Activated CD4-positive, alpha-beta T cell treated with anti-CD3 and anti-CD28 coated beads, Interleukin-2, amount 50 U/mL, for 4 hours (primary cell): ENCODE data around the gene PIP5KL1.

Source experiments
- DNase-seq, 2 experiments: peaks; one replicate each; pipeline ENCODE4 v3.0.0-alpha.2; 2020

PIP5KL1 gene

GRCh38 chr9:127947841-127948710, 17.5 kb upstream of the PIP5KL1 start:
- DNase-seq, result no peak

DNA sequence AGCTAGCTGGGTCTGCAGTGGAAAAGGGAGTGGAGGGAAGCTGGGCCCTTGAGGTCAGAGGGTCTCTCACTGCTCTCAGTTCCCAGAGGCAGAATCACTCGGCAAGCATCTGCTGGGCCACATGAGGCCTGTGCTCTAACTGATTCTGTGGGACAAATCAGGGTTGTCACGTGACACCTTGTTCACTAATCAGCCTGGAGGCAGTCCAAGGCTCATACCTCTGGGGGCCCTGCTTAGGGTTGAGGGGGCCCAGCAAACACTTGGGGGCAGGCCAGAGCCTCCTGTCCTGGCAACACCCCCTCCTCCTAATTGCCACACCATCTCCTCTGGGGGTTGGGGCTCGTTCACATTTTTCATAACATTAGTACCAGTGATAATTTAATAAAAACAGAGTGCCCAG, 16.2 kb upstream of the PIP5KL1 start:
- DNase-seq, result no peak

DNA sequence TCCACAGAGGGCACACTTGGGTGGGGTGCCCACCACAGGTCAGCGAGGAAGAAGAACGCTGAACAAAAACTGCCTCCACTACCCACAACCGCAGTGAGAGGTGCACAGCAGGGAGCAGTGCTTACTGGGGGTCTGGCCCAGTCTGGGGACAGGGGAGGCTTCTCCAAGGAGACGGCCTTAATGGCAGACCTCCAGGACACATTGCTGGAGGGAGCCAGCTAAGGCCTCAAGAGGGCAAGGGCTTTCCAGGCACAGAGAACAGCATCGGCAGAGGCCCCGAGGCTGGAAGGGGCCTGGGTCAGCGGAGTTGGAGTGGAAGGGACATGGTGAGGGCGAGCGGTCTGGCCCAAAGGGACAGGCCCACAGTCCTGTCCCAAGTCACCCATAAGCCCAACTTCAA, 15.4 kb upstream of the PIP5KL1 start:
- no peak for DNase-seq

DNA sequence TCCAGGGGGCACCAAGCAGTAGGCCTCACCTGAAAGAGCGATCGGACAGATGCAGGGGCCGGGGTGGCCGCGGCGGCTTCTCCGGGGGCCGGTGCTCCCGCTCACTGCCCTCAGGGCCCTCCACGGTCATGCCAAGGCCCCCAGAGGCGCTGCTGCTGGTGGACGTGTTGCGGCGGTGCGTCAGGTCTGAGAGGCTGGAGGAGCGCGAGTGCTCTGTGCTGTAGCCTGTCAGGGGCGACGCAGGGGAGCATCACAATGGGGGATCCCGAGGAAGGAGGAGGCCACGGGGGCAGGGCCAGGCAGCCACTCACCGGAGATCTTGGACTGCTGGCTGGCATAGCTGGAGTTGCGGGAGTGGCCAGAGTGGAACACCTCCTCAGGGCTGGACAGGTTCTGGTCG, 14.8 kb upstream of the PIP5KL1 start:
- no peak for DNase-seq

DNA sequence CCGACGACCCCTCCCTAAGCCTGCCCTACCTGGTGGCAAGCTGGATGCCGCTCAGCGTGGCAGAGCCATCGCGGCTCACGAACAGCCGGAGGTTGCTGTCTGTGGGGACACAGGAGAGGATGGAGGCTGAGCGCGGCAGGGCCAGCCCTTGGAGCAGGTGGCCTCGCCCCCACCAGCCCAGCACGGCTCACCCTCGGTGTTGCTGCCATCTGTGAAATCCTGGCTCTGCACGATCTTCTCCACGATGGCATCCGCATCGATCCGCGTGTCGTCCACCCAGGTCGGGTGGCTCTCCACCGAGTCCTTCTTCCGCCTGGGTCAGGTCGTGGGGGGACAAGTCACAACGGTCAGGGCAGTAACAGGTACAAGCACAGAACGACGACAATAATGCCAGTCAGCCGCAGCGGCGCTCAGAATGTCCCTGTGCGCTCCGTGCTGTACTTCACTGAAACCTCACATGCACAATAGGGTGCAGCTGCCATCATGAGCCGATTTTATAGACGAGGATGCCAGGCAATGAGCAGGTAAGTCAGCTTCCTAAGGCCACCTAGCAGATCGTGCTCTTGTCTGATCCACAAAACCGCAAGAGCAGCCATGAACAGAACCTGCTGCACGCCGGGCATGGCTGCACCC, 14.1 kb upstream of the PIP5KL1 start:
- no peak for DNase-seq

GRCh38 chr9:127943731-127944144, 13.2 kb upstream of the PIP5KL1 start:
- peak; percentile 68 to 74 for DNase-seq

GRCh38 chr9:127943011-127943662, 12.6 kb upstream of the PIP5KL1 start:
- DNase-seq, result no peak

DNA sequence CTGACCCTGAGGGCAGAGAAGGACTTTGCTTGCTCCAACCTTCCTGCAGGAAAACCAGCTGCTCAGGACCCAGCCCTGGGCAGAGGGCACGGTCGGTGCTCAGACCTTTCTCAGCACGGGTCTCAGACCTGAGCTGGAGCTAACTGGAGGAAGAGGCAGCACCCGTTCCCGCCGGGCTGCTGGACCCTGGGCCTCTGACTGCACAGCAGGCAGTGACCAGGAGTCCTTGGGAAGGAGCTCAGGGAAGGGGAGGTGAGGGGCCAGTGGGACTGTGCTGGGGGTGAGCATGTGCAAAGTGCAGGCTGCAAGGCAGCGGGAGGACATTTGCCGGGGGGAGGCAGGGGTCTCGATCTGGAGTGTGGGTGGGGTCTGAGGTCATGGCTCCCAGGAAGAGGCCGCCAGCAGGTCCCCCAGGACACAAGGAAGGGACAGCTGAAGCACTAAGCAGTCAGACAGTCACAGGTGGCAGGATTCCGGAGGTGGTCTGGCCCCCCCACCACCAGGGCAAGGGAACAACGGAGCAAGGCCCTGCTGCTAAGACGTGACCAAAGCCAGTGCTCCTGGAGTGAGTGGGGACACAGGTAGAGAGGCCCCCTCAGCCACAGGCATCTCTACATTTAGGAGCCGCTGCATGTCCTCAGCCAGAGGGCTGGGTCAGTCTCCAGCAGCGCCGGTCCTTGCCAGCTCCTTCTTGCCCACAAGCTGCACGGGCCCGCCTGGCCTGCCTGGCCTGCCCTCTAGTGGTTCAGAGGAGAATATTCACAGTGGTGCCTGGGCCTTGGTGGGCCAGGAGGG, 11.8 kb upstream of the PIP5KL1 start:
- DNase-seq, result no peak

- DNase-seq, result no peak
These were observed 11.3 kb upstream of the PIP5KL1 start for GRCh38 chr9:127941961-127942215.

- DNase-seq, result no peak
These were observed 10.7 kb upstream of the PIP5KL1 start for GRCh38 chr9:127941062-127941960.

- no peak for DNase-seq
These were observed 10.0 kb upstream of the PIP5KL1 start for GRCh38 chr9:127940593-127940992.

DNA sequence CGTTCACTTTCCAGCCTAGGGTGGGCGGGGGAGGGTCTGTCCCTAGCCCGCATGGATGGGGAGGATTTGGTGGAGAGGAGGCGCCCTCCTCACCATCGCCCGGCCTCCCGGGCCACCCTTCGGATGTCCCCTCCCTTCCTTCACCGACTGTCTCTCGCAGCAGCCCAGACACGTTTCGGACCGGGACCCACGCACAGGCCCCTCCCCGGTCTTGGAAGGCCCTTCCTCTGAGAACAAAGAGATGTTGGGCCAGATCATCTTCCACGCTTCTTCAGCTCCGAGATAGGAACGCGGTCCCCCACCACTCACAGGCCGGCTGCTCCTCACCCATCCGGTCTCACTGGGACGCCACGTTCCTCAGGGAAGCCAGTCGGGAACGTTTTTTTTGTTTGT, 7.7 kb upstream of the PIP5KL1 start:
- DNase-seq, result no peak

- DNase-seq, result peak; percentile 78 to 79
These were observed 7.1 kb upstream of the PIP5KL1 start, which contains the start of gene DPM2 for GRCh38 chr9:127937388-127938297. Gene DPM2 (minus strand): TSS chr9:127937854. CDS start chr9:127937820, 34 bp downstream.

DNA sequence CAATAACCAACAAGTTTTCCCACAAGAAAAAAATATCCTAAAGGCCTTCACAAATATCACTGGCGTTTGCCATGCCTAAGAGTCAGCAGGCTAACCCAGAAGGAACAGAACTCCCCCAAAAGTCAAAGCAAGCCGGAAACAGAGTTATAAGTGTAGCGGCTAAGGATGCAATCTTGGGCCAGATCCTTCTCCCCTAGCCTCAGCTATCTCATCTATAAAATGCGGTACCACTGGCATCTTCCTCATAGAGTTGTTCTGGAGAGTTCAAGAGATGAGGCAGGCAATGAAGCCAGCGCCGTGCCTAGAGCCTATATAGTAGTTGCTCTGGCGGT, 6.4 kb upstream of the PIP5KL1 start:
- DNase-seq, result no peak

DNA sequence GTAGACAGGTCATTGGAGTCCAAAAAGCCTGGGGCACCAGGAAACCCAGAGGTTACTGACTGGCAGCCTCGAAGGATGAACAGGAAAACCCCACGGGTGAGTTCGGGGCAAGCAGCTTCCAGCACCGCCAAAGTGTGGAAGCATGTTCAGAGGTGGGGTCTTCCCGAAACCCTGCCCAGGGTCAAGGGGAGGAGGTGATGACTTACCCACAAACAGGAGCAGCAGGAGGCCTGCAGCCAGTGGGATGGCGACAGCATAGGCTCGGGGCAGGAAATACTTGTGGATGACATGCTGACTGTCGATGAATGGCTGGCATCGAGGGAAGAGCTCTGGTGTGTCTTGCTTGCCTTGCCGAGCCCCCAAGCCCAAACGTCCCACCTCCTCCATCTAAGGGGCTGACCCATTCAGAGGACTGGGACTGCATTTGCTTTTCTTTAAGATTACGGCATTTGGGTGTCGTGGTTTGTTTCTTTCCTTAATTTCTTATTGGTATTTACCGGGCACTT, 5.8 kb upstream of the PIP5KL1 start:
- DNase-seq, result no peak

GRCh38 chr9:127935765-127936221, 5.2 kb upstream of the PIP5KL1 start:
- peak in 1 of 2 experiments; percentile 29 for DNase-seq

- DNase-seq, result no peak
These were observed 4.4 kb upstream of the PIP5KL1 start for GRCh38 chr9:127934986-127935385.

DNA sequence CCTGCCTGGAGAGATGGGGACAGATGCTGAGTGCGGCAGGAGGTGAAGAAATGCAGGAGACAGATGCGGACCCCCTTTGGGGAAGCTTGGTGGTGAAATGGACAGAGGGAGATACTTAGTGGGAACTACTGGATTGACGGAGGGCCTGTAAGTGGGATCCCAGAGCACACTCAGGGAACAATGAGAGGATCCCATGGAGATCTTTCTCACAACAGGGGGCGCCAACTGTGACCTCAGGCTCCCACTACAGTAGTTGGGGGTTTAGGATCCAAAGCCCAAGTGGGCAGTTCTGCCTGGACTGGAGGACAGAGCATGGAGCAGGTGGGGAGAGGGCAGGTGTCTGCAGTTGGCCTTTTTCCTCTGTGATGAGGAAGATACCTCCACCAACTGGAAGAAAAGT, 3.7 kb upstream of the PIP5KL1 start:
- DNase-seq, result no peak

GRCh38 chr9:127931092-127931881, 710 bp upstream of the PIP5KL1 start:
- no peak for DNase-seq

GRCh38 chr9:127929625-127929979, 975 bp downstream of the PIP5KL1 start:
- DNase-seq, result no peak
